Measurements from ENCODE around the gene SCARF2.

- TF ChIP-seq ZBTB10 (tag by site-specific recombination; IDR thresholded peaks at IDR 0.05) (no peak), ZNF24 (tag by site-specific recombination; IDR thresholded peaks at IDR 0.05) (no peak), ZBTB7A (tag by site-specific recombination; IDR thresholded peaks at IDR 0.05; ENCODE audit: low read depth) (no peak)
- TF ChIP-seq, protein P1, sequence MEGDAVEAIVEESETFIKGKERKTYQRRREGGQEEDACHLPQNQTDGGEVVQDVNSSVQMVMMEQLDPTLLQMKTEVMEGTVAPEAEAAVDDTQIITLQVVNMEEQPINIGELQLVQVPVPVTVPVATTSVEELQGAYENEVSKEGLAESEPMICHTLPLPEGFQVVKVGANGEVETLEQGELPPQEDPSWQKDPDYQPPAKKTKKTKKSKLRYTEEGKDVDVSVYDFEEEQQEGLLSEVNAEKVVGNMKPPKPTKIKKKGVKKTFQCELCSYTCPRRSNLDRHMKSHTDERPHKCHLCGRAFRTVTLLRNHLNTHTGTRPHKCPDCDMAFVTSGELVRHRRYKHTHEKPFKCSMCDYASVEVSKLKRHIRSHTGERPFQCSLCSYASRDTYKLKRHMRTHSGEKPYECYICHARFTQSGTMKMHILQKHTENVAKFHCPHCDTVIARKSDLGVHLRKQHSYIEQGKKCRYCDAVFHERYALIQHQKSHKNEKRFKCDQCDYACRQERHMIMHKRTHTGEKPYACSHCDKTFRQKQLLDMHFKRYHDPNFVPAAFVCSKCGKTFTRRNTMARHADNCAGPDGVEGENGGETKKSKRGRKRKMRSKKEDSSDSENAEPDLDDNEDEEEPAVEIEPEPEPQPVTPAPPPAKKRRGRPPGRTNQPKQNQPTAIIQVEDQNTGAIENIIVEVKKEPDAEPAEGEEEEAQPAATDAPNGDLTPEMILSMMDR (tag by site-specific recombination; IDR thresholded peaks at IDR 0.05), result no peak
These were observed 727 bp upstream of the SCARF2 start for GRCh38 chr22:20438427-20438677.

All from HEK293 (cell line).